ENCODE data around the gene TGFB1. TPM values are rescaled to one million over a fixed set of nuclear protein-coding genes. Genes with fewer than 3 reads are reported as not detected.

Gene TGFB1
- 92.4 and 102 TPM in 2 replicates for total RNA-seq (2021)
- percentile 63 among the genes with signal in this experiment for Bru-seq, nascent RNA
- BruChase-seq, experiment 1, labeled RNA remaining after a 2-hour chase, result percentile 65 among the genes with signal in this experiment
- BruChase-seq, experiment 2, labeled RNA remaining after a 6-hour chase, result percentile 83 among the genes with signal in this experiment
- long read RNA-seq, transcript TGFB1-201 (7 exons, 2,769 nt), result major isoform, 257 of 303 reads
- long read RNA-seq, partial matches to known transcripts, result 3 of 303 reads
- long read RNA-seq, other reads (novel, unspliced or antisense), result 43 of 303 reads

GRCh38 chr19:41353466-41354342 is at the start of gene TGFB1:
Gene TGFB1, minus strand, starts transcription at chr19:41353922. Its CDS starts 878 bp downstream, at chr19:41353044.
- DNase-seq (ENCODE audit: low spot score), result peak; percentile 89
- TF ChIP-seq EZH2 (IDR thresholded peaks at IDR 0.05; ENCODE audit: borderline replicate concordance, low read depth, low read length, poor library complexity, severe bottlenecking), result no peak
- peak; percentile 95 for TF ChIP-seq CTCF (conservative IDR thresholded peaks at IDR 0.05; ENCODE audit: low read depth, low read length)
- TSS peak; percentile 90 for BruUV-seq (replicated peaks)
- Histone ChIP-seq H3K4me3 (ENCODE audit: low read depth, low read length, poor library complexity, severe bottlenecking) (peak within 1 kb of the TSS; percentile 98), H3K36me3 (ENCODE audit: insufficient read depth, low read length, poor library complexity, severe bottlenecking) (no peaks in the 10 kb centered on the region), H3K27me3 (replicated peaks; ENCODE audit: insufficient read depth, low read depth, low read length, poor library complexity) (no peaks in the 10 kb centered on the region), H3K4me1 (ENCODE audit: insufficient read depth, low read length, poor library complexity, severe bottlenecking) (peaks cover 11% of the 10 kb centered on the region), H3K27ac (ENCODE audit: low read depth, low read length, poor library complexity, severe bottlenecking) (peak within 1 kb of the TSS; percentile 80), H3K9me3 (ENCODE audit: low read depth, low read length, poor library complexity, severe bottlenecking) (no peaks in the 10 kb centered on the region)
- intact Hi-C loops (cut with micrococcal nuclease; ENCODE audit: unreplicated experiment), result no loop called here
- ChIA-PET CTCF (interaction anchor here (1.0 to 1.1 kb wide), 2 partner anchors 149 to 210 kb away, joined by 3 read pairs; no protein-coding TSS in a partner anchor), POLR2A (ENCODE audit: low non-redundant PET) (interaction anchor here (0.6 kb wide), 1 partner anchor 10 kb away, joined by 3 read pairs; the partner anchor contains the start of gene B9D2)

- POLR2A ChIA-PET (ENCODE audit: low non-redundant PET), result interaction anchor here (0.5 kb wide), 1 partner anchor 47 kb away, joined by 3 read pairs; no protein-coding TSS in a partner anchor
- no peak overlapping the region for H3K4me3 ChIP-seq (ENCODE audit: low read depth, low read length, poor library complexity, severe bottlenecking)
- H3K4me1 ChIP-seq (ENCODE audit: insufficient read depth, low read length, poor library complexity, severe bottlenecking), result peaks cover 10% of the 10 kb centered on the region
- no peak for DNase-seq (ENCODE audit: low spot score)
- no peaks in the 10 kb centered on the region for H3K27me3 ChIP-seq (replicated peaks; ENCODE audit: insufficient read depth, low read depth, low read length, poor library complexity)
- H3K27ac ChIP-seq (ENCODE audit: low read depth, low read length, poor library complexity, severe bottlenecking), result no peak overlapping the region
- intact Hi-C loops (cut with micrococcal nuclease; ENCODE audit: unreplicated experiment), result no loop called here
- no peaks in the 10 kb centered on the region for H3K36me3 ChIP-seq (ENCODE audit: insufficient read depth, low read length, poor library complexity, severe bottlenecking)
- no peaks in the 10 kb centered on the region for H3K9me3 ChIP-seq (ENCODE audit: low read depth, low read length, poor library complexity, severe bottlenecking)
- BruUV-seq (replicated peaks), result no TSS peak
- CTCF ChIA-PET, result no interaction called here
- TF ChIP-seq EZH2 (IDR thresholded peaks at IDR 0.05; ENCODE audit: borderline replicate concordance, low read depth, low read length, poor library complexity, severe bottlenecking), result no peak
- no peak for TF ChIP-seq CTCF (conservative IDR thresholded peaks at IDR 0.05; ENCODE audit: low read depth, low read length)
Observed at GRCh38 chr19:41402010-41402409, 48.3 kb upstream of the TGFB1 start.

- no peaks in the 10 kb centered on the region for H3K36me3 ChIP-seq (ENCODE audit: insufficient read depth, low read length, poor library complexity, severe bottlenecking)
- intact Hi-C loops (cut with micrococcal nuclease; ENCODE audit: unreplicated experiment), result no loop called here
- H3K9me3 ChIP-seq (ENCODE audit: low read depth, low read length, poor library complexity, severe bottlenecking), result no peaks in the 10 kb centered on the region
- no peaks in the 10 kb centered on the region for H3K27me3 ChIP-seq (replicated peaks; ENCODE audit: insufficient read depth, low read depth, low read length, poor library complexity)
- peaks cover 10% of the 10 kb centered on the region for H3K4me1 ChIP-seq (ENCODE audit: insufficient read depth, low read length, poor library complexity, severe bottlenecking)
- TF ChIP-seq CTCF (conservative IDR thresholded peaks at IDR 0.05; ENCODE audit: low read depth, low read length), result no peak
- TF ChIP-seq EZH2 (IDR thresholded peaks at IDR 0.05; ENCODE audit: borderline replicate concordance, low read depth, low read length, poor library complexity, severe bottlenecking), result no peak
- POLR2A ChIA-PET (ENCODE audit: low non-redundant PET), result no interaction called here
- DNase-seq (ENCODE audit: low spot score), result no peak
- CTCF ChIA-PET, result no interaction called here
- H3K27ac ChIP-seq (ENCODE audit: low read depth, low read length, poor library complexity, severe bottlenecking), result no peak overlapping the region
- no TSS peak for BruUV-seq (replicated peaks)
- H3K4me3 ChIP-seq (ENCODE audit: low read depth, low read length, poor library complexity, severe bottlenecking), result no peak overlapping the region
Observed at GRCh38 chr19:41401483-41401882, 47.8 kb upstream of the TGFB1 start.
